IPS-18a (cell line): Measurements from ENCODE around the gene DOCK8.
A peak's percentile ranks its signal among the peaks of the same experiment; 100 is the strongest.

Source experiments
- H3K27ac ChIP-seq: one replicate; pipeline ENCODE4 v1.5.1; 2013; ENCODE audit warnings: low read length
- H3K27me3 ChIP-seq: one replicate; pipeline ENCODE4 v1.6.1; 2013; ENCODE audit warnings: mild to moderate bottlenecking, low read length; ENCODE audit not compliant: control insufficient read depth, insufficient read depth
- H3K36me3 ChIP-seq: one replicate; pipeline ENCODE4 v1.6.1; 2013; ENCODE audit warnings: low read depth, low read length; ENCODE audit not compliant: control insufficient read depth
- H3K4me1 ChIP-seq: one replicate; pipeline ENCODE4 v1.6.1; 2013; ENCODE audit warnings: low read depth, low read length; ENCODE audit not compliant: control insufficient read depth
- H3K4me3 ChIP-seq: one replicate; pipeline ENCODE4 v1.5.1; 2013; ENCODE audit warnings: low read length
- H3K9ac ChIP-seq: one replicate; pipeline ENCODE4 v1.6.1; 2013; ENCODE audit warnings: mild to moderate bottlenecking, low read length, moderate library complexity
- H3K9me3 ChIP-seq: one replicate; pipeline ENCODE4 v1.6.1; 2013; ENCODE audit warnings: low read depth, low read length; ENCODE audit not compliant: control insufficient read depth

The DOCK8 gene

DNA sequence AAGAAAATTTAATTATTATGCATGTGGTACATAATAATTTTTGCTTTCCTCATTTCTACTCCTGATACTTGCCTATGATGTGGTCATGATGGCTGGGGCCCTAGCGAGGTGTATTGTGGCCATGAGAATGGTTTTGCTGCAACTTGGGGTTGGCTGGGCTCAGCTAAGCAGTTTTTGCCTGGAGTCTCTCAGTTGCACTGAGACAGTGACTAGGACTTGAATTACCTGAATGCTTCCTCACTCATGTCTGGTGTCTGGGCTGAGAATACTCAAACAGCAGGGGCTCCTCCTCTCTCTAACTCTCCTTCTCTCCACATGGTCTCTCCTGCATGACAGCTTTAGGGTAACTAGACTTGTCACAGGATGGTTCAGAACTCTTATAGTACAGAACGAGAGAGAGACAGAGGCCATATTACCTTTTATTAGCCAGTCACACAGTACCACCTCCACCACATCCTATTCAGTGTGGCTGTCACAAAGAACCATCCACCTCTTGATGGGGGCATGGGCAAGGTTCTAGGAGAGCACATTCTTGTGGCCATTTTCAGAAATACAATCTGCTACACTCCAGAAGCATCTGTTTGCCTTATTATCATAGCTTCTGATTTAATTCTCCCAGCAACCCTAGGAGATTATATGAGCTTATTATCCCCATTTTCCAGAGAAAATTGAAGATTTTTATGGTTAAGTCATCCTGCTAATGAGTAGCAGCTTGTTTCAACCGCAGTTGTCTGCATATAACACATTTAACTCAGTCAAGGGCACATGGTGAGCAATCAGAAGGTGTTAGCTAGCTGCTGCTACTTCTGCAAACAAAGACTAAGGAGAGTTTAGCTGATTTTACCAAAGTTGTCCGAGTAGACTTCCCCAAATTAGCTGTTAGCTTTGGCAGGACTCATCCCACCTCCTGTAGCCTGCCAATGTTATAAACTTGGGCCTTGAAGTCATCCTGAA lies 245.1 kb downstream of the DOCK8 start:
- Histone ChIP-seq H3K27me3 (no peaks in the 10 kb centered on the region), H3K4me3 (no peak overlapping the region), H3K9me3 (no peaks in the 10 kb centered on the region), H3K9ac (no peak overlapping the region), H3K4me1 (no peaks in the 10 kb centered on the region), H3K36me3 (no peaks in the 10 kb centered on the region), H3K27ac (no peak overlapping the region)

DNA sequence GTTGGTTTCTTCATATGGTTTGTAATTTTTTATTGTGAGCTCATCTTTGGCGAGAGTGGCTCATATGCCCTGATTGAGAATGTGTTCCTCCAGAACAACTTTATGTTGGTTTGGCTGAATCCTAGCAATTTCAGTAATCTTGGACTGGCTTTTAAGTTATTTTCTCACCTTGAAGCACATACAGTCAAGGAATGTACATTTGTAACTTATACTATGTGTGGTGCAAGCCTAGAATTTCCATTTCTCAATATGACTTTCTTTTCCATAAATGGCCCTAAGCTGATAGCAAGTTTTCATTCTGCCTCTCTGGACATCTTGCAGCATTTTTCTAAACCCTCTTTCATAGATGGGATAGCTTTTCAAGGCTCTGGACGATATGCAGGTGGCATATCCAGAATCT lies 247.5 kb downstream of the DOCK8 start:
- Histone ChIP-seq H3K36me3 (no peaks in the 10 kb centered on the region), H3K9ac (no peak overlapping the region), H3K9me3 (no peaks in the 10 kb centered on the region), H3K4me1 (no peaks in the 10 kb centered on the region), H3K27ac (no peak overlapping the region), H3K27me3 (no peaks in the 10 kb centered on the region), H3K4me3 (no peak overlapping the region)

DNA sequence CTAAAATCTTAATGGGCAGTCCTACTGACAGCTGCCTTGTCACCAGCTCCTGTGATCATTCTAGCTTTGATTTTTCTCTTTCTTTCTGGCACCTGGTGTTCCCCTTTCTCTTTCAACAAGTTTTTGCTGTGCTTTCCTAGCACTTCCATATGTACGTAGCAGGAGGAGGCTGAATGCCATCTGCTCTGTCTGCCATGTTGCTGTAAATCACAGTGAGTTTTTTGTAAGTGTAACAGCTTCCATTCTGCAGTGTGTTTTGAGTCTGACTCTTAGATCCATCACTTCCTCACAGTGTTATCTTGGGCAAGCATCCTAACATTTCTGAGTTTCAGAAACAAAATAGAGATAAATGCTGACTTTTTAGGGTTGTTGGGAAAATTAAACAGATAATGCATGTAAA lies 247.9 kb downstream of the DOCK8 start:
- Histone ChIP-seq H3K4me1 (no peaks in the 10 kb centered on the region), H3K27ac (no peak overlapping the region), H3K36me3 (no peaks in the 10 kb centered on the region), H3K27me3 (no peaks in the 10 kb centered on the region), H3K9me3 (no peaks in the 10 kb centered on the region), H3K9ac (no peak overlapping the region), H3K4me3 (no peak overlapping the region)

DNA sequence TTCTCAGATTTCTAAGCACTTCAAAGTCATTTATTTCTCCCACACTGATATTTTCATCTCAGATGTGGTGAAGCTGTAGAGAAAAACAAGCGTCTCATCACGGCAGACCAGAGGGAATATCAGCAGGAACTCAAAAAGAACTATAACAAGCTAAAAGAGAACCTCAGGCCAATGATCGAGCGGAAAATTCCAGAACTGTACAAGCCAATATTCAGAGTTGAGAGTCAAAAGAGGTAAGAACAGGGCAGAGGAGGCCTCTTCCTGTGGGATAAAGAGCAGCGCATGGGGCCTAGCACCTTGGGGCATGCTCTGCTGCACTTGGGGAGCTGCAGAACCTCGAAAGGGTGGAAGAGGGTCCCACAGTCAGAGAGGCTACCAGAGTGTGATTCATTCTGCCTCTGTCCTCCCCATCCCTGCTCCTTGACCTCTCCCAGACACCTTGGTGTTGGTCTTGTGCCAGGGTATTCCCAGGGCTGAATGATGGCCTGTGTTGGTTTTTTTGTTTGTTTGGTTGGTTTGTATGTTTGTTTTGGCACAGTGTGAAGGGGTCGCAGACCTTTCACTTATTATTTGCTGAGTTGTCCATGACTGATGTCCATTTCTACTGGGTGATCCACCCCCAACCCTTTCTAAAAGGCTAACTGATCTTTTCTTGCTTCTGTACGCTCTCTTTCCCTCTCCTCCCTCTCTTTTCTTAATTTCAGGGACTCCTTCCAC lies 248.9 kb downstream of the DOCK8 start:
- no peaks in the 10 kb centered on the region for H3K27me3 ChIP-seq
- H3K27ac ChIP-seq: no peak overlapping the region
- no peak overlapping the region for H3K4me3 ChIP-seq

DNA sequence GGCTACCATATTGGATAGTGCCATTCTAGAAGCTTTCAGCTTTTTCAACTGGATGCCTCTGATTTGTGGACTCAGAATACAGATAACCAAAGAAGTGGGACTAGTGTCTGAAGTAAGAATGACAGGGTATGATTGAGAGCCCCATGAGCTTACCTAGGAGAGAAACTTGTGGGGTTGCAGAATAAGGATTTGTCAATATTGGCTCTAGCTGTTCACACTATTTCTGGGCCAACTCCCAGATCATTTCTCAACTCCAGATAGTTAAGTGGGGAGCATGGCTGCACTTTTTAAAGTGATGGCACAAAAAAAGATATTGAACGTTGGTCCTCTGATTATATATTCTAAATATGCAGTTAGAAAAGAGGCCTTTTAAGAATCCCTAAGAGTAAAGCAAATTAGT lies 252.1 kb downstream of the DOCK8 start:
- Histone ChIP-seq H3K27me3 (peaks cover 7% of the 10 kb centered on the region), H3K4me3 (no peak overlapping the region), H3K9ac (no peak overlapping the region), H3K27ac (no peak overlapping the region), H3K4me1 (peaks cover 10% of the 10 kb centered on the region), H3K36me3 (no peaks in the 10 kb centered on the region), H3K9me3 (no peaks in the 10 kb centered on the region)

More for the DNA sequence above, 248.9 kb downstream of the DOCK8 start:
- Histone ChIP-seq H3K9me3 (no peaks in the 10 kb centered on the region), H3K9ac (no peak overlapping the region), H3K36me3 (no peaks in the 10 kb centered on the region), H3K4me1 (no peaks in the 10 kb centered on the region)

DNA sequence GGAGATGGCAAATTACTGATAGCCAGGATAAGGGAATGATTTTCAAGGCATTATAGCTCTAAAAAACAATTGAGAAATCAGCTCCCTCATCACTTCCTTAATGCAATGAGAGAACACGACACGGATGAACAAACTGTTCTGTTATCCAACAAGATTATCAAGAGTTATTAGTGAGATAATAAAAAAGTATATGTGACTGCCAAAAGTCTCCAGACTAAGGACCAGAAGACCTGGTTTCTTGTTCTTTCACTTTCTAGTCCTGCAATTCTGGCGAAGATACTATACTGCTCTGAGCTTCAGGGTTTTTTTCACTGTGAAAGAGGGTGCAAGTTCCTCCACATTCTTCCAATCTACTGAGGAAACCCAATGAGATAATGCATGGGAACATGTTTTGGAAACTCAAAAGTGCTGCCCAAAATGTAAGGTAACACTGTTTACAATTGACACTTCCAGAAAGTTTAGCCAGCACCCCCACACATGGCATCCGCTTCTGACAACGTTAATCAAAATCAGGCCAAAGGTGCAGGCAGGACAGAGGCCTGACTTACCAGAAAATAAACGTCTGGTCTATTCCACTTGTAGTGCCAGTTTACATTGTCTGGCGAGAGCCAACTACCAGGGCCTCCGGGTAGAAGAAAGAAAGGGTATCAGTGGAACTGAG lies 254.2 kb downstream of the DOCK8 start:
- Histone ChIP-seq H3K36me3 (no peaks in the 10 kb centered on the region), H3K4me1 (peaks cover 10% of the 10 kb centered on the region), H3K27ac (no peak overlapping the region), H3K4me3 (peak overlapping the region; percentile 78), H3K9me3 (no peaks in the 10 kb centered on the region), H3K9ac (peak overlapping the region; percentile 61), H3K27me3 (peaks cover 7% of the 10 kb centered on the region)

DNA sequence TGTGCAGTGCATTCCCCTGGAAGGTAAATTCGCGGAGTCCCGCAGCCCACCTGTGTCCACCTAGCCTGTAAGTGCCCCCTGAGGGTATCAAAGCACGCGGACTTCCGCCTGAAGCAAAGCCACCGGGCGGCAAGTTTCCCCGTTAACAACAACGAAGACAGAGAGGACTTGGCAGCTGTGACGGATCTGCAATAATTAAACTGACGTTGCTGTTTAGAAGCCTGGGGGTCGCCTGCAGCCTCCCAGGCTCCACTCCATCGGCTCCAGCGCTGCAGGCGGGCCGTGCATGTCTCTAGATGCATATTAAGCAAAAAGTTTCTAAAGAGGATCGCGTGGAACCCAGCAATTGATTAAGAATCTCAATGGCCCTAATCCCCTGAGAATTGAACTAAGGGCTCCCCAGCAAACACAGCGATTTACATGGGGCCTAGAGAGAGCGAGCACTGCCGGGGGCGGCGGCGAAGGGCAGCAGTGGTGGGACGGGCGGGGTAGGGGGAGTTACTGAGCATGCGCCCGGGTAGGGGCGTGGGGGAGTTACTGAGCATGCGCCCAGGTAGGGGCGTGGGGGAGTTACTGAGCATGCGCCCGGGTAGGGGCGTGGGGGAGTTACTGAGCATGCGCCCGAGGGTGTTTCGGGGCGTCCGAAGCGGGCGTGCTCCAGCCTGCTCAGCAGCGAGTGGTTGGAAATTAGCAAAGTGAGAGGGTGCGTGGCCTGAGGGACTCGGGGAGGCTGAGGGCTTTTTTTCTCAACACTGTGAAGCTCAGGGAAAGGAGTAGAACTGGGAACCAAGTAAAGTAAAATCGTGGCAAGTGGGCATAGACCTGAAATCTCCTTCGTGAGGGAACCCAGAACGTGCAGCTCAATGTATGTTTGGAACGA lies 255.2 kb downstream of the DOCK8 start:
- H3K9ac ChIP-seq: peak overlapping the region; percentile 62
- peaks cover 7% of the 10 kb centered on the region for H3K27me3 ChIP-seq
- no peak overlapping the region for H3K27ac ChIP-seq
- H3K4me3 ChIP-seq: peak overlapping the region; percentile 78
- H3K9me3 ChIP-seq: no peaks in the 10 kb centered on the region
- no peaks in the 10 kb centered on the region for H3K36me3 ChIP-seq
- peaks cover 10% of the 10 kb centered on the region for H3K4me1 ChIP-seq

DNA sequence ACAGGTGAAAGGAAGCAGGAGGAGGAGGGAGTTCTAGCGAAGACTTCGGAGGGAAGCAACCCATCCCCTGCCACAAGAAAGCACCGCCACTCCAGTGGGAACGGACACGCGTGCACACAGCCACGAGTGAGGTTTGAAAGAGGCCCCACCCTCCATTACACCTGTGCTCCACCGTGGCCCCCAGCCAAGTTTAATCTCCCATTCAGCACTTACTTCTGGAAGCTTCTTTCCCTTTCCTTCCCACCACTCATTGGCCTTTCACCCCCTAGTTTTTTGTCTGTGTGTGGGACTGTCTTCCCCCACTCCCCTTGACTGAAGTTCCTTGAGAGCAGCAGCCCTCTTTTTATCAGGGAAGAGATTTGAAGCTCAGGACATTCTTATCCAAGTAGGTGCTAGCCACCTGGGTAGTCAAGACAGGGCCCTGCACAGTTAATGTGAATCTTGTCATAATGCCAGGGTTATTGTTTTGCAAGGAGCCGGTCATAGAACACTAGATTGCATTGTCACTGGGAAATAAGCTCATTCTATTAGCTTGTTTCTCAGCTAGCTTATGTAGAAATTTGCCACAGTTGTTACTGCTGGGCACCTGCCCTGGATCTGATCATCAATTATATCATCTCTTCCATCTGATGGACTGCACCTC lies 256.0 kb downstream of the DOCK8 start:
- Histone ChIP-seq H3K4me1 (peaks cover 10% of the 10 kb centered on the region), H3K4me3 (peak overlapping the region; percentile 66), H3K27me3 (peaks cover 7% of the 10 kb centered on the region), H3K9me3 (no peaks in the 10 kb centered on the region), H3K27ac (no peak overlapping the region), H3K9ac (peak overlapping the region; percentile 62), H3K36me3 (no peaks in the 10 kb centered on the region)

DNA sequence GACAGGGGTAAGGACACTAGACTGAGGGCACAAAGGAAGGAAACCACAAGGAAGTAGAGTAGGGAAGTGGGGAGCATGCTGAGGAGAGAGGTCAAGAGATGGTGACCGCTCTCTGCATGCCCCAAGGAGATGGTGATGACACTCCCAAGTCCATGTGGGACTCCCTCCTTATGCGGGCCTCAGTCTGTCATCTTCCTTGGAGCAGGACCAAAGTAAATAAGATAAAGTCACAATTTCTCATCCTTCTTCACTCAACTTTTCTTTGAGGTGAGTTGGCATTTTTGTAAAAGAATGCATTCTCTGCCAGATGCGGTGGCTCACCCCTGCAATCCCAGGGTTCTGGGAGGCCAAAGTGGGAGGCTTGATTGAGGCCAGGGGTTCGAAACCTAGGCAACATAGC lies 256.7 kb downstream of the DOCK8 start:
- no peaks in the 10 kb centered on the region for H3K9me3 ChIP-seq
- no peak overlapping the region for H3K9ac ChIP-seq
- no peaks in the 10 kb centered on the region for H3K36me3 ChIP-seq
- no peak overlapping the region for H3K27ac ChIP-seq
- peaks cover 10% of the 10 kb centered on the region for H3K4me1 ChIP-seq
- H3K27me3 ChIP-seq: peaks cover 7% of the 10 kb centered on the region
- no peak overlapping the region for H3K4me3 ChIP-seq

DNA sequence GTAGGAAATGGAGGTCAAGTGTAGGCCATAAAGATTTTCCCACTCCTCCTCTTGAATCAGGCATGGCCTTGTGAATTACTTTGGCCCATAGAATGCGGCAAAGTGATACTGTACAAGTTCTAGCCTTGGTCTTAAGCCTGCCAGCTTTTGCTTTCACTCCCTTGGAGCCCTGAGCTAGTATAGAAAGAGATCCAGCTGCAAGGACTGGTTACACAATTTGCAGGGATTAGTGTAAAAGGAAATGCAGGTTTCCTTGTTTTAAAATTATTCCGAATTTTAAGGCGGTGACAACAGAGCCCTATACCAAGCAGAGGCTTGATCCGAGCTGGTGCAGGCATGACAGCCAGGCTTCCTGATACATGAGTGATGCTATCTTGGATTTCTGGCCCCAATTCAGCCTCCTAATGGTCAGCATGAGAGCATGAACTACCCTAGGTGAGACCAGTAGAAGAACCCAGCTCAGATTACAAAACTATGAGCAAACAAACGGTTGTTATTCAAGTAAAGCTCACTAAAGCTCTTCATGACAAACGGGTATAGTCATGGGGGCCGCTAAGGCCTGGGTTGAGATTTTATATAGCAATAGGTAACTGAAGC lies 257.9 kb downstream of the DOCK8 start:
- no peaks in the 10 kb centered on the region for H3K36me3 ChIP-seq
- no peak overlapping the region for H3K9ac ChIP-seq
- no peak overlapping the region for H3K27ac ChIP-seq
- peaks cover 10% of the 10 kb centered on the region for H3K4me1 ChIP-seq
- H3K27me3 ChIP-seq: peaks cover 7% of the 10 kb centered on the region
- no peaks in the 10 kb centered on the region for H3K9me3 ChIP-seq
- H3K4me3 ChIP-seq: no peak overlapping the region
